HepG2 (cell line): ENCODE data around the gene FLT3LG. TPM values are rescaled to one million over a fixed set of nuclear protein-coding genes. Genes with fewer than 3 reads are reported as not detected.

Experiments used
- DR1 ChIP-seq: sonication (generic); formaldehyde crosslinking; IDR thresholded peaks from 2 replicates; pipeline ENCODE4 v1.8.0; 2021; ENCODE audit warnings: mild to moderate bottlenecking, missing genetic modification reagents, inconsistent platforms
- JUNB ChIP-seq: sonication (generic); formaldehyde crosslinking; IDR thresholded peaks from 2 replicates; pipeline ENCODE4 v1.8.0; 2022; ENCODE audit warnings: missing genetic modification reagents, mild to moderate bottlenecking, borderline replicate concordance
- NFKB2 ChIP-seq: sonication (generic); formaldehyde crosslinking; IDR thresholded peaks from 2 replicates; pipeline ENCODE4 v1.4.0; 2020; ENCODE audit warnings: missing genetic modification reagents, borderline replicate concordance
- ZFP36L1 ChIP-seq: sonication (generic); formaldehyde crosslinking; IDR thresholded peaks from 2 replicates; pipeline ENCODE4 v1.8.0; 2022; ENCODE audit warnings: mild to moderate bottlenecking, missing genetic modification reagents, moderate library complexity
- ZKSCAN1 ChIP-seq: fragments of 150-350 bp; IDR thresholded peaks from 2 replicates; pipeline ENCODE4 v1.6.1; 2014; ENCODE audit warnings: low read length
- ZNF816 ChIP-seq: sonication (generic); formaldehyde crosslinking; IDR thresholded peaks from 2 replicates; pipeline ENCODE4 v1.8.0; 2022; ENCODE audit warnings: missing genetic modification reagents, mild to moderate bottlenecking, borderline replicate concordance
- polyA plus RNA-seq, 8 experiments: library from polyadenylated mRNA; depleted of rRNA in 3 of 8; stranded (reverse) in 7 of 8; unstranded in 1 of 8; fragments of >200 nt; fragmentation: Illumina TruSeq in 4 of 8; extraction: Trizol in 4 of 8; gene quantifications; 2 replicates each; pipeline versions ENCODE4 v1.2.1 to v1.2.3, GENCODE V29; 2011 to 2016; ENCODE audit warnings: low read depth in 4 of 8, missing spikeins in 1 of 8, mixed read lengths in 1 of 8; ENCODE audit not compliant: insufficient read depth in 1 of 8
- total RNA-seq, 5 experiments: library from RNA; depleted of rRNA; stranded (reverse); fragments of >200 nt; fragmentation: Illumina TruSeq; extraction: Trizol; gene quantifications; 2 replicates each; pipeline ENCODE4 v1.2.3, GENCODE V29; 2016; ENCODE audit warnings: low read depth in 1 of 5
- TF ChIP-seq, protein P1 (sequence below): sonication (generic); formaldehyde crosslinking; IDR thresholded peaks from 2 replicates; pipeline ENCODE4 v1.5.0; 2020; ENCODE audit warnings: mild to moderate bottlenecking, missing genetic modification reagents
- TF ChIP-seq, protein P2 (sequence below): sonication (generic); formaldehyde crosslinking; IDR thresholded peaks from 2 replicates; pipeline ENCODE4 v1.5.1; 2020; ENCODE audit warnings: mild to moderate bottlenecking, moderate library complexity, missing genetic modification reagents
- TF ChIP-seq, protein P3 (sequence below): sonication (generic); formaldehyde crosslinking; IDR thresholded peaks from 2 replicates; pipeline ENCODE4 v1.5.0; 2020; ENCODE audit warnings: mild to moderate bottlenecking, missing genetic modification reagents

FLT3LG gene
- total and polyA plus RNA-seq, 2 of the 13 experiments (the other 11 are each of a cell fraction or from before 2014, with no cell fraction given) = 1.5 to 2.6 TPM

DNA sequence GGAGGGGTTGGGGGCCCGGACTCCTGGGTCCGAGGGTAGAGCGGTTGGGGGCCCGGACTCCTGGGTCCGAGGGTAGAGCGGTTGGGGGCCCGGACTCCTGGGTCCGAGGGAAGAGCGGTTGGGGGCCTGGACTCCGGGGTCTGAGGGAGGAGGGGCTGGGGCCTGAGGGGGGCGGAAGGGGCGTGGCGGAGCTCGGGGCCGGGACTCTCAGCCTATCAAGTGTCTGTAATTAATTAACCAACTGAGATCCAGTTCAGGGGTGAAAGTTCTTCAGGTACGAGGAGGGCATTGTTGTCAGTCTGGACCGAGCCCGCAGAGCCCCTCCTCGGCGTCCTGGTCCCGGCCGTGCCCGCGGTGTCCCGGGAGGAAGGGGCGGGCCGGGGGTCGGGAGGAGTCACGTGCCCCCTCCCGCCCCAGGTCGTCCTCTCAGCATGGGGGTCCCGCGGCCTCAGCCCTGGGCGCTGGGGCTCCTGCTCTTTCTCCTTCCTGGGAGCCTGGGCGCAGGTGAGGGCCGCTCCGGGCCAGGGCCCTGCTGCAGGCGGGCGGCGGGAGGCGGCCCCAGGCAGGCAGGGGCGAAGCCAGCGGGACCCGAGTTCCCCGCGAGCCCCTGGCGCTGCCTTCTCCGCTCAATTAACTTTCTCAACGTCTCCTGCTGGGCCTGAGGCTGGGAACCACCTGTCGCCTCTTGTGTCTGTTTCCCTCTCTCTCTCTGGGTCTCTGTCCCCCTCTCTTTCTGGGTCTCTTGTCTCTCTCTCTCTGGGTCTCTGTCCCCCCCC, 39.1 kb downstream of the FLT3LG start (continued):
- TF ChIP-seq, protein P1, sequence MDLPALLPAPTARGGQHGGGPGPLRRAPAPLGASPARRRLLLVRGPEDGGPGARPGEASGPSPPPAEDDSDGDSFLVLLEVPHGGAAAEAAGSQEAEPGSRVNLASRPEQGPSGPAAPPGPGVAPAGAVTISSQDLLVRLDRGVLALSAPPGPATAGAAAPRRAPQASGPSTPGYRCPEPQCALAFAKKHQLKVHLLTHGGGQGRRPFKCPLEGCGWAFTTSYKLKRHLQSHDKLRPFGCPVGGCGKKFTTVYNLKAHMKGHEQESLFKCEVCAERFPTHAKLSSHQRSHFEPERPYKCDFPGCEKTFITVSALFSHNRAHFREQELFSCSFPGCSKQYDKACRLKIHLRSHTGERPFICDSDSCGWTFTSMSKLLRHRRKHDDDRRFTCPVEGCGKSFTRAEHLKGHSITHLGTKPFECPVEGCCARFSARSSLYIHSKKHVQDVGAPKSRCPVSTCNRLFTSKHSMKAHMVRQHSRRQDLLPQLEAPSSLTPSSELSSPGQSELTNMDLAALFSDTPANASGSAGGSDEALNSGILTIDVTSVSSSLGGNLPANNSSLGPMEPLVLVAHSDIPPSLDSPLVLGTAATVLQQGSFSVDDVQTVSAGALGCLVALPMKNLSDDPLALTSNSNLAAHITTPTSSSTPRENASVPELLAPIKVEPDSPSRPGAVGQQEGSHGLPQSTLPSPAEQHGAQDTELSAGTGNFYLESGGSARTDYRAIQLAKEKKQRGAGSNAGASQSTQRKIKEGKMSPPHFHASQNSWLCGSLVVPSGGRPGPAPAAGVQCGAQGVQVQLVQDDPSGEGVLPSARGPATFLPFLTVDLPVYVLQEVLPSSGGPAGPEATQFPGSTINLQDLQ = no peak
- TF ChIP-seq ZFP36L1 (CRISPR knock-in tag) (no peak), DR1 (no peak), JUNB (CRISPR knock-in tag) (no peak), NFKB2 (CRISPR knock-in tag) (peak; percentile 24; the same call in 1 of the 2 replicates), ZKSCAN1 (no peak), ZNF816 (CRISPR knock-in tag) (no peak)
- TF ChIP-seq, protein P2, sequence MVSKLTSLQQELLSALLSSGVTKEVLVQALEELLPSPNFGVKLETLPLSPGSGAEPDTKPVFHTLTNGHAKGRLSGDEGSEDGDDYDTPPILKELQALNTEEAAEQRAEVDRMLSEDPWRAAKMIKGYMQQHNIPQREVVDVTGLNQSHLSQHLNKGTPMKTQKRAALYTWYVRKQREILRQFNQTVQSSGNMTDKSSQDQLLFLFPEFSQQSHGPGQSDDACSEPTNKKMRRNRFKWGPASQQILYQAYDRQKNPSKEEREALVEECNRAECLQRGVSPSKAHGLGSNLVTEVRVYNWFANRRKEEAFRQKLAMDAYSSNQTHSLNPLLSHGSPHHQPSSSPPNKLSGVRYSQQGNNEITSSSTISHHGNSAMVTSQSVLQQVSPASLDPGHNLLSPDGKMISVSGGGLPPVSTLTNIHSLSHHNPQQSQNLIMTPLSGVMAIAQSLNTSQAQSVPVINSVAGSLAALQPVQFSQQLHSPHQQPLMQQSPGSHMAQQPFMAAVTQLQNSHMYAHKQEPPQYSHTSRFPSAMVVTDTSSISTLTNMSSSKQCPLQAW (CRISPR knock-in tag) = peak; percentile 60
- TF ChIP-seq, protein P3, sequence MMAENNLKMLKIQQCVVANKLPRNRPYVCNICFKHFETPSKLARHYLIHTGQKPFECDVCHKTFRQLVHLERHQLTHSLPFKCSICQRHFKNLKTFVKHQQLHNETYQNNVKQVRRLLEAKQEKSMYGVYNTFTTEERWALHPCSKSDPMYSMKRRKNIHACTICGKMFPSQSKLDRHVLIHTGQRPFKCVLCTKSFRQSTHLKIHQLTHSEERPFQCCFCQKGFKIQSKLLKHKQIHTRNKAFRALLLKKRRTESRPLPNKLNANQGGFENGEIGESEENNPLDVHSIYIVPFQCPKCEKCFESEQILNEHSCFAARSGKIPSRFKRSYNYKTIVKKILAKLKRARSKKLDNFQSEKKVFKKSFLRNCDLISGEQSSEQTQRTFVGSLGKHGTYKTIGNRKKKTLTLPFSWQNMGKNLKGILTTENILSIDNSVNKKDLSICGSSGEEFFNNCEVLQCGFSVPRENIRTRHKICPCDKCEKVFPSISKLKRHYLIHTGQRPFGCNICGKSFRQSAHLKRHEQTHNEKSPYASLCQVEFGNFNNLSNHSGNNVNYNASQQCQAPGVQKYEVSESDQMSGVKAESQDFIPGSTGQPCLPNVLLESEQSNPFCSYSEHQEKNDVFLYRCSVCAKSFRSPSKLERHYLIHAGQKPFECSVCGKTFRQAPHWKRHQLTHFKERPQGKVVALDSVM (CRISPR knock-in tag) = no peak
